ENCODE results near the gene LGALS3BP. TPM values are rescaled to one million over a fixed set of nuclear protein-coding genes. Genes with fewer than 3 reads are reported as not detected.
A peak's percentile ranks its signal among the peaks of the same experiment; 100 is the strongest.

The LGALS3BP gene
- total RNA-seq, 4 donors from 2014 or later: 202 to 2,181 (median 1,427) TPM

- H3K36me3 ChIP-seq: no peaks in the 10 kb centered on the region
- peak in 1 of 3 donors; percentile 74 for DNase-seq
- peak overlapping the region; percentile 63 to 88 (median 72) for H3K27ac ChIP-seq
- no peak overlapping the region for H3K4me3 ChIP-seq
- H3K27me3 ChIP-seq: no peaks in the 10 kb centered on the region
- TF ChIP-seq CTCF (IDR thresholded peaks at IDR 0.05) (no peak), POLR2A (IDR thresholded peaks at IDR 0.05) (no peak)
- peaks cover 0 to 25% (median 3%) of the 10 kb centered on the region in 4 donors for H3K4me1 ChIP-seq
- H3K9me3 ChIP-seq: peaks cover 0 to 4% (median 0%) of the 10 kb centered on the region in 4 donors
These were observed 44.1 kb downstream of the LGALS3BP start for GRCh38 chr17:78935419-78936323.

DNA sequence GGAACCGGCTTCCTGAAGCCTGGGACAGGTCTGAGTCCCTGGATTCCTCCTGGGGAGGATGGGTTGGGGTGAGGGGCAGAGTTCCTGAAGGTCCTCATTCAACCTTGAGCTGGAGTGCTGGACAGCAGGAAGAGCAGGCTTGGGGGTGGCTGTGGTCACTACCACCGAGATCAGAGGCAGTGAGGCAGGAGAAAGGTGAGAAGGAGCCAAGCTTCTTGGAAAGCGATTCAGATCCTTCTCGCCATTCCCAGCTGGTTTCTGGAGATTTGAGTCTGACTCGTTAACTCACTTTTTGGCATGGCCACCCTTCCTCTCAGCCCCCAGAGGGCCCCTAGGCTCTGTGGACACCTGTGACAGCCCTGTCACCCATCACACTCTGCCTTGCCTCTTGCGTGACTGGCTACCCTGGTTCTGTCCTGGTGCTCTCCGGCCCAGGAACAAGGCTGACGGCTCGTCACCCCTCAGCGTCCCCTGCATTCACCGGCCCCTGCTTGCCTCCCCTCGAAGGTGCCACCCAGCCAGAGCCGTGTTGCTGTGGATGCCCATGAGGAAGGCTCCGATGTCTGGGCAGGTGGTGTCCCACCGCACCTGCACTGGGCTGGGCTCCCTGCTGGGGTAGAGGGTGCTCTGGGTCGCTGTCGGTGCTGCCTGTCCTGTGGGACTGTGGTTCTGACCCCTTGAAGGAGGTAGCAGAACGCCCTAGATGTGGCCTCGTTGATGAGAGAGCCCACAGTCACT lies 44.9 kb downstream of the LGALS3BP start:
- peaks cover 0 to 4% (median 0%) of the 10 kb centered on the region in 4 donors for H3K9me3 ChIP-seq
- peak overlapping the region; percentile 63 to 88 (median 72) for H3K27ac ChIP-seq
- TF ChIP-seq CTCF (IDR thresholded peaks at IDR 0.05): no peak
- no peak for TF ChIP-seq POLR2A (IDR thresholded peaks at IDR 0.05)
- H3K27me3 ChIP-seq: no peaks in the 10 kb centered on the region
- H3K4me3 ChIP-seq: no peak overlapping the region
- no peak for DNase-seq
- peaks cover 0 to 25% (median 3%) of the 10 kb centered on the region in 4 donors for H3K4me1 ChIP-seq
- H3K36me3 ChIP-seq: no peaks in the 10 kb centered on the region

- peaks cover 0 to 25% (median 3%) of the 10 kb centered on the region in 4 donors for H3K4me1 ChIP-seq
- no peaks in the 10 kb centered on the region for H3K36me3 ChIP-seq
- H3K4me3 ChIP-seq: peak overlapping the region in 1 of 4 donors; percentile 19
- H3K9me3 ChIP-seq: peaks cover 0 to 4% (median 0%) of the 10 kb centered on the region in 4 donors
- H3K27ac ChIP-seq: peak overlapping the region; percentile 63 to 88 (median 72)
- peak; percentile 46 to 90 (median 77) for DNase-seq
- H3K27me3 ChIP-seq: no peaks in the 10 kb centered on the region
- TF ChIP-seq POLR2A (IDR thresholded peaks at IDR 0.05) (no peak), CTCF (IDR thresholded peaks at IDR 0.05) (no peak)
These were observed 45.7 kb downstream of the LGALS3BP start for GRCh38 chr17:78933959-78934568.

- Histone ChIP-seq H3K27me3 (no peaks in the 10 kb centered on the region), H3K27ac (peak overlapping the region; percentile 51 to 88 (median 68)), H3K36me3 (no peaks in the 10 kb centered on the region), H3K4me1 (peaks cover 0 to 25% (median 3%) of the 10 kb centered on the region in 4 donors), H3K9me3 (peaks cover 0 to 4% (median 0%) of the 10 kb centered on the region in 4 donors), H3K4me3 (no peak overlapping the region)
- peak in 2 of 3 donors; percentile 52 to 79 for DNase-seq
- TF ChIP-seq POLR2A (IDR thresholded peaks at IDR 0.05): no peak
- no peak for TF ChIP-seq CTCF (IDR thresholded peaks at IDR 0.05)
These were observed 46.4 kb downstream of the LGALS3BP start for GRCh38 chr17:78933025-78933958.

All from Peyer's patch (tissue), 4 donors.